HEK293T (cell line): ENCODE measurements around the gene RNF150.

Source experiments
- CTCF ChIA-PET: fragments of 350-600 bp; formaldehyde crosslinking; extraction: SDS; loops from one replicate; lab custom pipeline; 2021; ENCODE audit warnings: antibody characterized with exemption, inconsistent platforms; lab: Yijun Ruan, JAX
- POLR2A ChIA-PET: fragments of 350-600 bp; formaldehyde crosslinking; extraction: SDS; loops from one replicate; lab custom pipeline; 2020; ENCODE audit warnings: antibody characterized with exemption, inconsistent platforms; lab: Yijun Ruan, JAX
- DNase-seq: peaks from one replicate; pipeline ENCODE4 v3.0.0; 2012; ENCODE audit warnings: mixed read lengths; ENCODE audit errors: extremely low spot score
- ARNT ChIP-seq: fragments of 450-650 bp; IDR thresholded peaks from 2 replicates; pipeline ENCODE4 v1.6.1; 2017; ENCODE audit warnings: mild to moderate bottlenecking
- BHLHE40 ChIP-seq: fragments of 450-650 bp; IDR thresholded peaks from 2 replicates; pipeline ENCODE4 v1.6.1; 2016; ENCODE audit warnings: mild to moderate bottlenecking, moderate library complexity, borderline replicate concordance
- CTBP1 ChIP-seq: fragments of 450-650 bp; IDR thresholded peaks from 2 replicates; pipeline ENCODE4 v1.6.1; 2016; ENCODE audit warnings: borderline replicate concordance
- ELF4 ChIP-seq: fragments of 450-650 bp; IDR thresholded peaks from 2 replicates; pipeline ENCODE4 v1.6.1; 2017; ENCODE audit warnings: antibody characterized with exemption
- FOXA1 ChIP-seq: fragments of 450-650 bp; IDR thresholded peaks from 2 replicates; pipeline ENCODE4 v1.6.1; 2016; ENCODE audit warnings: mild to moderate bottlenecking
- FOXK2 ChIP-seq: fragments of 450-650 bp; IDR thresholded peaks from 2 replicates; pipeline ENCODE4 v1.6.1; 2016; ENCODE audit warnings: mild to moderate bottlenecking
- FOXM1 ChIP-seq: fragments of 450-650 bp; IDR thresholded peaks from 2 replicates; pipeline ENCODE4 v1.6.1; 2017; ENCODE audit warnings: mild to moderate bottlenecking, borderline replicate concordance
- HDGF ChIP-seq: fragments of 450-650 bp; IDR thresholded peaks from 2 replicates; pipeline ENCODE4 v1.6.1; 2017; ENCODE audit warnings: antibody characterized with exemption, borderline replicate concordance
- L3MBTL2 ChIP-seq: fragments of 450-650 bp; conservative IDR thresholded peaks from 2 replicates; pipeline ENCODE4 v1.6.1; 2016; ENCODE audit warnings: mild to moderate bottlenecking
- LEF1 ChIP-seq: fragments of 450-650 bp; IDR thresholded peaks from 2 replicates; pipeline ENCODE4 v1.6.1; 2017; ENCODE audit warnings: mild to moderate bottlenecking, borderline replicate concordance
- NFRKB ChIP-seq: fragments of 450-650 bp; IDR thresholded peaks from 2 replicates; pipeline ENCODE4 v1.6.1; 2016; ENCODE audit warnings: mild to moderate bottlenecking, moderate library complexity
- PKNOX1 ChIP-seq: fragments of 450-650 bp; IDR thresholded peaks from 2 replicates; pipeline ENCODE4 v1.6.1; 2016
- SP1 ChIP-seq: fragments of 450-650 bp; IDR thresholded peaks from 2 replicates; pipeline ENCODE4 v1.6.1; 2017
- SUZ12 ChIP-seq: fragments of 450-650 bp; IDR thresholded peaks from 2 replicates; pipeline ENCODE4 v1.6.1; 2016; ENCODE audit warnings: mild to moderate bottlenecking
- TARDBP ChIP-seq: fragments of 450-650 bp; IDR thresholded peaks from 2 replicates; pipeline ENCODE4 v1.6.1; 2016
- ZNF384 ChIP-seq: fragments of 450-650 bp; IDR thresholded peaks from 2 replicates; pipeline ENCODE4 v1.6.1; 2016

RNF150 gene

GRCh38 chr4:141124224-141124623 lies 9.0 kb downstream of the RNF150 start:
- no peak for DNase-seq
- ChIA-PET CTCF (no interaction called here), POLR2A (no interaction called here)
- no peak for TF ChIP-seq SP1
- no peak for TF ChIP-seq HDGF
- TF ChIP-seq FOXK2 = no peak
- TF ChIP-seq FOXM1 = no peak
- TF ChIP-seq ELF4 = no peak
- no peak for TF ChIP-seq LEF1
- TF ChIP-seq L3MBTL2 = no peak
- TF ChIP-seq TARDBP = no peak
- no peak for TF ChIP-seq NFRKB
- TF ChIP-seq ARNT = no peak
- TF ChIP-seq PKNOX1 = no peak
- TF ChIP-seq BHLHE40 = no peak
- no peak for TF ChIP-seq ZNF384
- no peak for TF ChIP-seq SUZ12
- TF ChIP-seq FOXA1 = no peak
- no peak for TF ChIP-seq CTBP1

GRCh38 chr4:141121768-141122454 lies 11.4 kb downstream of the RNF150 start:
- no peak for TF ChIP-seq LEF1
- CTCF ChIA-PET = no interaction called here
- POLR2A ChIA-PET = no interaction called here
- DNase-seq = no peak

GRCh38 chr4:141121101-141121500 lies 12.2 kb downstream of the RNF150 start:
- ChIA-PET CTCF (interaction anchor here (0.6 kb wide), 1 partner anchor 19 kb away, joined by 3 read pairs; no protein-coding TSS in a partner anchor), POLR2A (no interaction called here)
- TF ChIP-seq L3MBTL2 (no peak), FOXM1 (no peak), TARDBP (no peak), LEF1 (no peak), BHLHE40 (no peak), ZNF384 (no peak), HDGF (no peak), ARNT (no peak), NFRKB (no peak), ELF4 (no peak), CTBP1 (no peak), FOXA1 (no peak), PKNOX1 (no peak), SP1 (no peak), SUZ12 (no peak), FOXK2 (no peak)
- no peak for DNase-seq

- POLR2A ChIA-PET = no interaction called here
- DNase-seq = no peak
- CTCF ChIA-PET = no interaction called here
- TF ChIP-seq PKNOX1 (no peak), ARNT (no peak), BHLHE40 (no peak), FOXK2 (no peak), NFRKB (no peak), HDGF (no peak), SUZ12 (no peak), SP1 (no peak), ELF4 (no peak), ZNF384 (no peak), FOXA1 (no peak), L3MBTL2 (no peak), CTBP1 (no peak), TARDBP (no peak), LEF1 (no peak), FOXM1 (no peak)
Measured at GRCh38 chr4:141120036-141120593, 13.2 kb downstream of the RNF150 start.

GRCh38 chr4:141119071-141119470 lies 14.2 kb downstream of the RNF150 start:
- ChIA-PET CTCF (no interaction called here), POLR2A (no interaction called here)

GRCh38 chr4:141118381-141118780 lies 14.9 kb downstream of the RNF150 start:
- ChIA-PET CTCF (no interaction called here), POLR2A (no interaction called here)
- no peak for DNase-seq
- TF ChIP-seq ZNF384 (no peak), BHLHE40 (no peak), CTBP1 (no peak), HDGF (no peak), ELF4 (no peak), FOXM1 (no peak), SP1 (no peak), FOXA1 (no peak), FOXK2 (no peak), NFRKB (no peak), LEF1 (no peak), ARNT (no peak), PKNOX1 (no peak), L3MBTL2 (no peak), SUZ12 (no peak), TARDBP (no peak)

More at GRCh38 chr4:141119071-141119470, 14.2 kb downstream of the RNF150 start:
- DNase-seq = no peak
- TF ChIP-seq FOXA1 (no peak), L3MBTL2 (no peak), ELF4 (no peak), ARNT (no peak), SUZ12 (no peak), FOXM1 (no peak), TARDBP (no peak), SP1 (no peak), ZNF384 (no peak)
